Activated naive CD8-positive, alpha-beta T cell treated with anti-CD3 and anti-CD28 coated beads, Interleukin-2, amount 50 U/mL, for 24 hours (primary cell): ENCODE measurements around the gene GPR55.

Source experiments
- ATAC-seq: fragments of 150-1000 bp; cut with Tn5 transposase; one replicate; pipeline ENCODE4 v1.10.0; 2021
- DNase-seq: peaks from one replicate; pipeline ENCODE4 v3.0.0; 2021
- H3K27ac Mint-ChIP-seq: one replicate; pipeline ENCODE4 v1.8.0; 2021; ENCODE audit warnings: mild to moderate bottlenecking, mixed read lengths
- H3K27me3 Mint-ChIP-seq: one replicate; pipeline ENCODE4 v1.8.0; 2021; ENCODE audit warnings: mixed read lengths
- H3K36me3 Mint-ChIP-seq: one replicate; pipeline ENCODE4 v1.8.0; 2021; ENCODE audit warnings: low read depth, mixed read lengths
- H3K4me1 Mint-ChIP-seq: one replicate; pipeline ENCODE4 v1.8.0; 2021; ENCODE audit warnings: mixed read lengths
- H3K4me3 Mint-ChIP-seq: one replicate; pipeline ENCODE4 v1.8.0; 2021; ENCODE audit warnings: mild to moderate bottlenecking, moderate library complexity, mixed read lengths
- H3K9me3 Mint-ChIP-seq: one replicate; pipeline ENCODE4 v1.8.0; 2021; ENCODE audit warnings: mixed read lengths

The GPR55 gene

GRCh38 chr2:230898713-230899091, 26.3 kb downstream of the GPR55 start:
- Mint-ChIP-seq H3K9me3 (no peaks in the 10 kb centered on the region), H3K36me3 (no peaks in the 10 kb centered on the region), H3K27ac (no peak overlapping the region), H3K27me3 (peaks cover 11% of the 10 kb centered on the region), H3K4me1 (peaks cover 60% of the 10 kb centered on the region), H3K4me3 (no peak overlapping the region)
- ATAC-seq (no peak), DNase-seq (peak; percentile 1)

- H3K9me3 Mint-ChIP-seq: no peaks in the 10 kb centered on the region
- peaks cover 60% of the 10 kb centered on the region for H3K4me1 Mint-ChIP-seq
- H3K27ac Mint-ChIP-seq: no peak overlapping the region
- DNase-seq (peak; percentile 1), ATAC-seq (no peak)
- peaks cover 11% of the 10 kb centered on the region for H3K27me3 Mint-ChIP-seq
- no peak overlapping the region for H3K4me3 Mint-ChIP-seq
- H3K36me3 Mint-ChIP-seq: no peaks in the 10 kb centered on the region
These were observed 26.9 kb downstream of the GPR55 start for GRCh38 chr2:230898016-230898712.

GRCh38 chr2:230896346-230897115, 28.5 kb downstream of the GPR55 start:
- peak; percentile 0 for DNase-seq
- H3K4me1 Mint-ChIP-seq: peaks cover 59% of the 10 kb centered on the region
- H3K27ac Mint-ChIP-seq: no peak overlapping the region

GRCh38 chr2:230895536-230896345, 29.3 kb downstream of the GPR55 start:
- ATAC-seq (no peak), DNase-seq (peak; percentile 1)
- Mint-ChIP-seq H3K4me1 (peaks cover 64% of the 10 kb centered on the region), H3K9me3 (no peaks in the 10 kb centered on the region), H3K27ac (no peak overlapping the region), H3K4me3 (no peak overlapping the region), H3K27me3 (peaks cover 13% of the 10 kb centered on the region), H3K36me3 (no peaks in the 10 kb centered on the region)

More at GRCh38 chr2:230896346-230897115, 28.5 kb downstream of the GPR55 start:
- ATAC-seq: no peak
- H3K36me3 Mint-ChIP-seq: no peaks in the 10 kb centered on the region
- H3K27me3 Mint-ChIP-seq: peaks cover 15% of the 10 kb centered on the region
- no peak overlapping the region for H3K4me3 Mint-ChIP-seq
- no peaks in the 10 kb centered on the region for H3K9me3 Mint-ChIP-seq

GRCh38 chr2:230893841-230894781, 30.9 kb downstream of the GPR55 start:
- Mint-ChIP-seq H3K27ac (no peak overlapping the region), H3K4me3 (peak overlapping the region; percentile 3), H3K36me3 (no peaks in the 10 kb centered on the region), H3K27me3 (peaks cover 14% of the 10 kb centered on the region), H3K9me3 (no peaks in the 10 kb centered on the region), H3K4me1 (peaks cover 60% of the 10 kb centered on the region)
- DNase-seq (no peak), ATAC-seq (peak; percentile 61)

GRCh38 chr2:230893338-230893737, 31.7 kb downstream of the GPR55 start:
- ATAC-seq (peak; percentile 47), DNase-seq (no peak)
- H3K4me3 Mint-ChIP-seq: no peak overlapping the region
- peaks cover 14% of the 10 kb centered on the region for H3K27me3 Mint-ChIP-seq
- no peaks in the 10 kb centered on the region for H3K36me3 Mint-ChIP-seq
- H3K9me3 Mint-ChIP-seq: peaks cover 3% of the 10 kb centered on the region
- H3K27ac Mint-ChIP-seq: no peak overlapping the region
- peaks cover 62% of the 10 kb centered on the region for H3K4me1 Mint-ChIP-seq

GRCh38 chr2:230891509-230891908, 33.5 kb downstream of the GPR55 start:
- peaks cover 56% of the 10 kb centered on the region for H3K4me1 Mint-ChIP-seq
- peaks cover 3% of the 10 kb centered on the region for H3K9me3 Mint-ChIP-seq
- H3K27ac Mint-ChIP-seq: no peak overlapping the region
- peak; percentile 47 for ATAC-seq
- DNase-seq: no peak
- peaks cover 14% of the 10 kb centered on the region for H3K27me3 Mint-ChIP-seq
- H3K36me3 Mint-ChIP-seq: no peaks in the 10 kb centered on the region
- no peak overlapping the region for H3K4me3 Mint-ChIP-seq

- peaks cover 16% of the 10 kb centered on the region for H3K27me3 Mint-ChIP-seq
- ATAC-seq: peak; percentile 25
- no peaks in the 10 kb centered on the region for H3K36me3 Mint-ChIP-seq
- DNase-seq: peak; percentile 36
- H3K4me1 Mint-ChIP-seq: peaks cover 58% of the 10 kb centered on the region
- no peak overlapping the region for H3K4me3 Mint-ChIP-seq
- H3K9me3 Mint-ChIP-seq: peaks cover 3% of the 10 kb centered on the region
- no peak overlapping the region for H3K27ac Mint-ChIP-seq
These were observed 34.0 kb downstream of the GPR55 start for GRCh38 chr2:230891064-230891463.

GRCh38 chr2:230890646-230891045, 34.4 kb downstream of the GPR55 start:
- Mint-ChIP-seq H3K27ac (no peak overlapping the region), H3K36me3 (no peaks in the 10 kb centered on the region), H3K9me3 (peaks cover 3% of the 10 kb centered on the region), H3K27me3 (peaks cover 16% of the 10 kb centered on the region), H3K4me1 (peaks cover 58% of the 10 kb centered on the region), H3K4me3 (no peak overlapping the region)
- DNase-seq: no peak
- no peak for ATAC-seq

- no peak for DNase-seq
- Mint-ChIP-seq H3K9me3 (peaks cover 3% of the 10 kb centered on the region), H3K27ac (no peak overlapping the region), H3K36me3 (no peaks in the 10 kb centered on the region), H3K4me1 (peaks cover 59% of the 10 kb centered on the region), H3K27me3 (peaks cover 16% of the 10 kb centered on the region), H3K4me3 (no peak overlapping the region)
- ATAC-seq: no peak
These were observed 35.0 kb downstream of the GPR55 start for GRCh38 chr2:230889911-230890601.

GRCh38 chr2:230888824-230889400, 36.1 kb downstream of the GPR55 start:
- H3K27ac Mint-ChIP-seq: peak overlapping the region; percentile 7
- no peaks in the 10 kb centered on the region for H3K36me3 Mint-ChIP-seq
- ATAC-seq (no peak), DNase-seq (no peak)
- H3K27me3 Mint-ChIP-seq: peaks cover 16% of the 10 kb centered on the region
- H3K4me1 Mint-ChIP-seq: peaks cover 52% of the 10 kb centered on the region
- H3K4me3 Mint-ChIP-seq: no peak overlapping the region
- peaks cover 3% of the 10 kb centered on the region for H3K9me3 Mint-ChIP-seq

GRCh38 chr2:230887342-230887741, 37.7 kb downstream of the GPR55 start:
- H3K27me3 Mint-ChIP-seq: peaks cover 12% of the 10 kb centered on the region
- H3K36me3 Mint-ChIP-seq: no peaks in the 10 kb centered on the region
- H3K9me3 Mint-ChIP-seq: peaks cover 3% of the 10 kb centered on the region
- ATAC-seq (no peak), DNase-seq (no peak)
- no peak overlapping the region for H3K4me3 Mint-ChIP-seq
- H3K4me1 Mint-ChIP-seq: peaks cover 52% of the 10 kb centered on the region
- no peak overlapping the region for H3K27ac Mint-ChIP-seq

- Mint-ChIP-seq H3K4me3 (no peak overlapping the region), H3K27me3 (peaks cover 12% of the 10 kb centered on the region), H3K4me1 (peaks cover 48% of the 10 kb centered on the region), H3K36me3 (no peaks in the 10 kb centered on the region), H3K9me3 (peaks cover 3% of the 10 kb centered on the region), H3K27ac (no peak overlapping the region)
- DNase-seq (no peak), ATAC-seq (no peak)
These were observed 38.4 kb downstream of the GPR55 start for GRCh38 chr2:230886671-230887071.
